Spleen (tissue), 11 donors: ENCODE measurements around the gene LRP1-AS. TPM values are rescaled to one million over a fixed set of nuclear protein-coding genes. Genes with fewer than 3 reads are reported as not detected.
A peak's percentile ranks its signal among the peaks of the same experiment; 100 is the strongest.

Experiments used
- DNase-seq: peaks from one replicate; pipeline ENCODE4 v3.0.0-alpha.2; 2020
- H3K27ac ChIP-seq, 8 donors: fragments of 200-600 bp; sonication (generic) in 7 of 8; 1 replicate in 4 of 8; 2 replicates in 4 of 8; pipeline versions ENCODE4 v1.5.0 to v1.8.0; 2016 to 2021; ENCODE audit warnings: inconsistent platforms in 4 of 8, mild to moderate bottlenecking in 4 of 8, moderate library complexity in 1 of 8
- H3K27me3 ChIP-seq, 7 donors: fragments of 200-600 bp; sonication (generic) in 6 of 7; replicated peaks in 1 of 7; 1 replicate in 4 of 7; 2 replicates in 3 of 7; pipeline versions ENCODE4 v1.5.0 to v1.8.0; 2016 to 2021; ENCODE audit warnings: inconsistent platforms in 3 of 7, mild to moderate bottlenecking in 1 of 7
- H3K36me3 ChIP-seq, 6 donors: fragments of 200-600 bp; sonication (generic) in 5 of 6; 1 replicate in 4 of 6; 2 replicates in 2 of 6; pipeline versions ENCODE4 v1.5.0 to v1.8.0; 2016 to 2021; ENCODE audit warnings: inconsistent platforms in 2 of 6
- H3K4me1 ChIP-seq, 6 donors: fragments of 200-600 bp; sonication (generic) in 5 of 6; 1 replicate in 3 of 6; 2 replicates in 3 of 6; pipeline versions ENCODE4 v1.5.0 to v1.8.0; 2016 to 2021; ENCODE audit warnings: inconsistent platforms in 3 of 6
- H3K4me3 ChIP-seq, 8 donors: fragments of 200-600 bp; sonication (generic) in 7 of 8; 1 replicate in 4 of 8; 2 replicates in 4 of 8; pipeline versions ENCODE4 v1.5.0 to v1.8.0; 2016 to 2021; ENCODE audit warnings: inconsistent platforms in 4 of 8, mild to moderate bottlenecking in 4 of 8, moderate library complexity in 2 of 8
- H3K9me3 ChIP-seq, 8 donors: fragments of 200-600 bp; sonication (generic) in 7 of 8; 1 replicate in 4 of 8; 2 replicates in 4 of 8; pipeline versions ENCODE4 v1.5.0 to v1.8.0; 2016 to 2021; ENCODE audit warnings: inconsistent platforms in 4 of 8
- CTCF ChIP-seq, 11 experiments: fragments of 200-600 bp in 7 of 11; fragments of 450-650 bp in 4 of 11; sonication (generic) in 4 of 11; IDR thresholded peaks in 8 of 11; conservative IDR thresholded peaks in 3 of 11; 1 replicate in 7 of 11; 2 replicates in 4 of 11; pipeline versions ENCODE4 v1.4.0 to v1.8.0; 2016 to 2021; ENCODE audit warnings: antibody characterized with exemption in 11 of 11, inconsistent platforms in 4 of 11, mild to moderate bottlenecking in 1 of 11
- POLR2A ChIP-seq, 3 donors: fragments of 450-650 bp; IDR thresholded peaks; one replicate each; pipeline ENCODE4 v1.5.1; 2017; ENCODE audit warnings: antibody characterized with exemption in 3 of 3, mild to moderate bottlenecking in 1 of 3
- POLR2AphosphoS5 ChIP-seq, 3 donors: sonication (generic); formaldehyde crosslinking; IDR thresholded peaks; one replicate each; pipeline ENCODE4 v1.5.1; 2017; ENCODE audit warnings: antibody characterized with exemption in 3 of 3
- WGBS, 5 donors: extraction: QIAGEN DNeasy Blood & Tissue Kit in 3 of 5; methylation state at CpG; one replicate each; pipeline versions ENCODE4 v1.1.5 to v1.1.7; 2013 to 2018; 5-methylcytosine and 5-hydroxymethylcytosine counted together
- intact Hi-C: fragments of 100-400 bp; cut with DNase I; formaldehyde crosslinking; loops from one replicate; pipeline ENCODE4 v1.15.0; 2023; ENCODE audit warnings: low total_unique reads
- polyA plus RNA-seq, 3 donors: library from polyadenylated mRNA; stranded (reverse); fragments of 200-250 nt; gene quantifications; one replicate each; pipeline ENCODE4 v1.2.1, GENCODE V29; 2013
- total RNA-seq, 7 donors: library from RNA; depleted of rRNA in 3 of 7; stranded (reverse); fragments of >200 nt in 3 of 7; fragmentation: NEBNext Ultra II Directional in 4 of 7; extraction: Animal tissue kit (Norgen Biotek cat#: 25700) in 4 of 7; gene quantifications; one replicate each; pipeline versions ENCODE4 v1.1.0 to v1.2.1, GENCODE V29; 2016 to 2021
- donor health status: healthy with polysubstance abuse.
- donor health status: DM: no; HTN: no; CAD: no; lungs with moderate emphysema.
- donor health status: DM: no; HTN: no; CAD: no.
- donor health status: Bipolar disorder and iron deficiency.
- donor health status: healthy.
- donor health status: DM: no; HTN: no; CAD: no.
- donor health status: DM: yes; HTN: yes; CAD: no.

The LRP1-AS gene
- total and polyA plus RNA-seq, 10 donors = not detected

GRCh38 chr12:57176846-57177245, 29.4 kb upstream of the LRP1-AS start:
- DNase-seq = no peak
- 81 to 92% (median 89%) methylated on average over 6 to 9 of the region's 9 CpGs for WGBS, 5 donors
- Histone ChIP-seq H3K9me3 (no peaks in the 10 kb centered on the region), H3K36me3 (peaks cover 0 to 94% (median 10%) of the 10 kb centered on the region in 6 donors), H3K27me3 (peaks cover 0 to 5% (median 0%) of the 10 kb centered on the region in 7 donors), H3K4me1 (no peaks in the 10 kb centered on the region), H3K4me3 (no peak overlapping the region), H3K27ac (no peak overlapping the region)
- TF ChIP-seq CTCF (IDR thresholded peaks at IDR 0.05 in 8 of 11, conservative IDR thresholded peaks at IDR 0.05 in 3 of 11) (no peak), POLR2AphosphoS5 (IDR thresholded peaks at IDR 0.05) (peak in 1 of 3 donors; percentile 1)
- intact Hi-C loops = no loop called here

DNA sequence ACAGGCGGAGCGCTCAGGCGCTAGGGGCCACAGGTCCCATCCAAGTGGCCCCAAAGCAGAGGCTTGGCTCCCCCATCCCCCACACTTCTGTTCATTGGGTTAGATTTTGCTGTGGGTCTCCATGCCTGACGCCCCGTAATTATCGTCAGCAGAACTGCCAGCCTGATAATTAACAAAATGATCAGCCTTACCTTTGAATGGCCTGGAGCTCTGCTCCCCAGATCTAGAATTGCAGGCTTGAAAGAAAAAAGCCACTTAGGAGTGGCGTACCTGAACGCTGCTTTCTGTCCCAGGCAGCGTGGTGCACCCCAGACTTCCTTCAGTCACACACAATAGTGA, 28.7 kb upstream of the LRP1-AS start:
- Histone ChIP-seq H3K27ac (no peak overlapping the region), H3K4me3 (no peak overlapping the region), H3K9me3 (no peaks in the 10 kb centered on the region), H3K36me3 (peaks cover 0 to 89% (median 10%) of the 10 kb centered on the region in 6 donors), H3K4me1 (no peaks in the 10 kb centered on the region), H3K27me3 (peaks cover 0 to 5% (median 0%) of the 10 kb centered on the region in 7 donors)
- intact Hi-C loops = no loop called here
- TF ChIP-seq CTCF (IDR thresholded peaks at IDR 0.05 in 8 of 11, conservative IDR thresholded peaks at IDR 0.05 in 3 of 11) = peak in 2 of 11 experiments; percentile 21 to 42
- TF ChIP-seq POLR2A (IDR thresholded peaks at IDR 0.05) = no peak
- 80 to 89% (median 84%) methylated on average over 9 of the region's 9 CpGs for WGBS, 5 donors
- no peak for DNase-seq

GRCh38 chr12:57175428-57176138, 28.2 kb upstream of the LRP1-AS start:
- H3K4me1 ChIP-seq = no peaks in the 10 kb centered on the region
- intact Hi-C loops = no loop called here
- H3K9me3 ChIP-seq = no peaks in the 10 kb centered on the region
- TF ChIP-seq CTCF (IDR thresholded peaks at IDR 0.05 in 8 of 11, conservative IDR thresholded peaks at IDR 0.05 in 3 of 11) = peak in 10 of 11 experiments; percentile 12 to 70 (median 56)
- TF ChIP-seq POLR2AphosphoS5 (IDR thresholded peaks at IDR 0.05) = peak in 2 of 3 donors; percentile 52 to 68
- no peak for TF ChIP-seq POLR2A (IDR thresholded peaks at IDR 0.05)
- no peak overlapping the region for H3K4me3 ChIP-seq
- H3K27me3 ChIP-seq = peaks cover 0 to 5% (median 0%) of the 10 kb centered on the region in 7 donors
- 61 to 75% (median 64%) methylated on average over 26 to 29 of the region's 29 CpGs for WGBS, 5 donors
- DNase-seq = no peak
- peak overlapping the region in 1 of 8 donors; percentile 14 for H3K27ac ChIP-seq
- peaks cover 0 to 88% (median 10%) of the 10 kb centered on the region in 6 donors for H3K36me3 ChIP-seq

DNA sequence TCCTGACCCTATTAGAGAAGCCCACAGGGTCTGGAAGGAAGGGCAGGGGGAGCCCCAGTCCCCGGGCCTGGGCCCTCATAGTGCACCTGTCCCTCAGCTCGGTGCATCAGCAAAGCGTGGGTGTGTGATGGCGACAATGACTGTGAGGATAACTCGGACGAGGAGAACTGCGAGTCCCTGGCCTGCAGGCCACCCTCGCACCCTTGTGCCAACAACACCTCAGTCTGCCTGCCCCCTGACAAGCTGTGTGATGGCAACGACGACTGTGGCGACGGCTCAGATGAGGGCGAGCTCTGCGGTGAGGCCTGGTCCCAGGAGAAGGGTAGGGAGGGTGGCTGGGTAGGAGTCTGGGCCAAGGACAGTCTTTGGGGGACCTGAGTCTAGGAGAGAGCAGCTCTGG, 26.3 kb upstream of the LRP1-AS start:
- intact Hi-C loops = no loop called here

More for the DNA sequence above, 26.3 kb upstream of the LRP1-AS start:
- TF ChIP-seq CTCF (IDR thresholded peaks at IDR 0.05 in 8 of 11, conservative IDR thresholded peaks at IDR 0.05 in 3 of 11) = no peak
- no peak for TF ChIP-seq POLR2A (IDR thresholded peaks at IDR 0.05)
- peak in 1 of 3 donors; percentile 36 for TF ChIP-seq POLR2AphosphoS5 (IDR thresholded peaks at IDR 0.05)
- no peaks in the 10 kb centered on the region for H3K4me1 ChIP-seq
- 83 to 94% (median 88%) methylated on average over 14 of the region's 14 CpGs for WGBS, 5 donors
- peaks cover 0 to 5% (median 0%) of the 10 kb centered on the region in 7 donors for H3K27me3 ChIP-seq
- H3K27ac ChIP-seq = no peak overlapping the region
- no peak for DNase-seq
- H3K9me3 ChIP-seq = no peaks in the 10 kb centered on the region
- no peak overlapping the region for H3K4me3 ChIP-seq
- peaks cover 0 to 88% (median 7%) of the 10 kb centered on the region in 6 donors for H3K36me3 ChIP-seq
